ENCODE data around the gene KCTD8. TPM values are rescaled to one million over a fixed set of nuclear protein-coding genes. Genes with fewer than 3 reads are reported as not detected.

Gene KCTD8
- total RNA-seq, 4 donors from 2014 or later, result 0.66 to 2.4 (median 1.5) TPM

DNA sequence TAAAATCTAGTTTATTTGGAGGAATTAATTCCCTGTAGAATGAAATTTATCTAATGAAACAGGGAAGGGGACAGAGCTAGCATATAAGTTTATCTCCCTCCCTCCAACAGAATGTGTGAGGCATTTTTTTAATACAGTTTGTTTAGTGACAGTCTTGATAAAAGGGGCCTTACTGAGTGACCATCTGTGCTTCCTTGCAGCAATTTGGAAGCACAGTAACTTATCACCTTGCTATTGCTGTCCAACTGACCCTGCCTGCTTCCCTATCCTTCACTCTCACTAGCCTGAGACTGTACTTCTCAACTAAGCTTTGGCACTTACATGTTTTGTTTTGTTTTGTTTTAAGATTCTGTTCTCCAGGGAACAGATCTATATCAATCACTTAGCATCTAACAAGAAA lies 31.1 kb upstream of the KCTD8 start:
- DNase-seq (ENCODE audit: extremely low spot score), result no peak
- H3K27me3 ChIP-seq, result no peaks in the 10 kb centered on the region
- no peak overlapping the region for H3K27ac ChIP-seq (replicated peaks in 1 of 4)
- peaks cover 0 to 5% (median 0%) of the 10 kb centered on the region in 4 donors for H3K9me3 ChIP-seq
- H3K4me1 ChIP-seq, result no peaks in the 10 kb centered on the region
- H3K36me3 ChIP-seq, result no peaks in the 10 kb centered on the region
- no peak overlapping the region for H3K4me3 ChIP-seq
- TF ChIP-seq, protein P1, sequence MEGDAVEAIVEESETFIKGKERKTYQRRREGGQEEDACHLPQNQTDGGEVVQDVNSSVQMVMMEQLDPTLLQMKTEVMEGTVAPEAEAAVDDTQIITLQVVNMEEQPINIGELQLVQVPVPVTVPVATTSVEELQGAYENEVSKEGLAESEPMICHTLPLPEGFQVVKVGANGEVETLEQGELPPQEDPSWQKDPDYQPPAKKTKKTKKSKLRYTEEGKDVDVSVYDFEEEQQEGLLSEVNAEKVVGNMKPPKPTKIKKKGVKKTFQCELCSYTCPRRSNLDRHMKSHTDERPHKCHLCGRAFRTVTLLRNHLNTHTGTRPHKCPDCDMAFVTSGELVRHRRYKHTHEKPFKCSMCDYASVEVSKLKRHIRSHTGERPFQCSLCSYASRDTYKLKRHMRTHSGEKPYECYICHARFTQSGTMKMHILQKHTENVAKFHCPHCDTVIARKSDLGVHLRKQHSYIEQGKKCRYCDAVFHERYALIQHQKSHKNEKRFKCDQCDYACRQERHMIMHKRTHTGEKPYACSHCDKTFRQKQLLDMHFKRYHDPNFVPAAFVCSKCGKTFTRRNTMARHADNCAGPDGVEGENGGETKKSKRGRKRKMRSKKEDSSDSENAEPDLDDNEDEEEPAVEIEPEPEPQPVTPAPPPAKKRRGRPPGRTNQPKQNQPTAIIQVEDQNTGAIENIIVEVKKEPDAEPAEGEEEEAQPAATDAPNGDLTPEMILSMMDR (IDR thresholded peaks at IDR 0.05), result no peak
- TF ChIP-seq POLR2AphosphoS5 (IDR thresholded peaks at IDR 0.05) (no peak), POLR2A (IDR thresholded peaks at IDR 0.05; ENCODE audit: low read depth) (no peak), EP300 (IDR thresholded peaks at IDR 0.05) (no peak)
- intact Hi-C loops (cut with DNase I), result no loop called here

DNA sequence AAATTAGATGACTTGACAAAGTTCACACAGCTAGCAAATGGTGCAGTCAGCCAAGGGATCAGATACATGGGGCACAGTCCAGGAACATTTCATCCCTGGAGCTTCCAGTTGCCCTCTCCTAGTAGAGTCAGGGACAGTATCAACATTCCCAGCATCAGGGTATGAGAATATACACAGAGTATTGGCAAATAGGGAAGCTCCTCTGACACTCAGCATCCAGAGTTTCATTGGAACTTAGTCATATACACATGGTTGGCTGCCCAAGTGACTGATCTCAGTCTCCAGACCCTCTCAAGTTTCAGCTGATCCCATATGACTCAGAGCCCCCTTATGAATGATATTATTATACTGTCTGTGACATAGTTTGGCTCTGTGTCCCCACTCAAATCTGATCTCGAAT lies 13.7 kb upstream of the KCTD8 start:
- H3K4me1 ChIP-seq, result no peaks in the 10 kb centered on the region
- whole genome bisulfite sequencing, result 77% methylated on average over 1 of the region's 1 CpG
- no peaks in the 10 kb centered on the region for H3K27me3 ChIP-seq
- no peak overlapping the region for H3K27ac ChIP-seq (replicated peaks in 1 of 4)
- H3K9me3 ChIP-seq, result peaks cover 0 to 4% (median 0%) of the 10 kb centered on the region in 4 donors
- no peaks in the 10 kb centered on the region for H3K36me3 ChIP-seq
- intact Hi-C loops (cut with DNase I), result no loop called here
- H3K4me3 ChIP-seq, result no peak overlapping the region
- no peak for DNase-seq (ENCODE audit: extremely low spot score)
- TF ChIP-seq POLR2A (IDR thresholded peaks at IDR 0.05; ENCODE audit: low read depth) (no peak), EP300 (IDR thresholded peaks at IDR 0.05) (no peak), POLR2AphosphoS5 (IDR thresholded peaks at IDR 0.05) (no peak)
- TF ChIP-seq, protein P1 (IDR thresholded peaks at IDR 0.05), result no peak

DNA sequence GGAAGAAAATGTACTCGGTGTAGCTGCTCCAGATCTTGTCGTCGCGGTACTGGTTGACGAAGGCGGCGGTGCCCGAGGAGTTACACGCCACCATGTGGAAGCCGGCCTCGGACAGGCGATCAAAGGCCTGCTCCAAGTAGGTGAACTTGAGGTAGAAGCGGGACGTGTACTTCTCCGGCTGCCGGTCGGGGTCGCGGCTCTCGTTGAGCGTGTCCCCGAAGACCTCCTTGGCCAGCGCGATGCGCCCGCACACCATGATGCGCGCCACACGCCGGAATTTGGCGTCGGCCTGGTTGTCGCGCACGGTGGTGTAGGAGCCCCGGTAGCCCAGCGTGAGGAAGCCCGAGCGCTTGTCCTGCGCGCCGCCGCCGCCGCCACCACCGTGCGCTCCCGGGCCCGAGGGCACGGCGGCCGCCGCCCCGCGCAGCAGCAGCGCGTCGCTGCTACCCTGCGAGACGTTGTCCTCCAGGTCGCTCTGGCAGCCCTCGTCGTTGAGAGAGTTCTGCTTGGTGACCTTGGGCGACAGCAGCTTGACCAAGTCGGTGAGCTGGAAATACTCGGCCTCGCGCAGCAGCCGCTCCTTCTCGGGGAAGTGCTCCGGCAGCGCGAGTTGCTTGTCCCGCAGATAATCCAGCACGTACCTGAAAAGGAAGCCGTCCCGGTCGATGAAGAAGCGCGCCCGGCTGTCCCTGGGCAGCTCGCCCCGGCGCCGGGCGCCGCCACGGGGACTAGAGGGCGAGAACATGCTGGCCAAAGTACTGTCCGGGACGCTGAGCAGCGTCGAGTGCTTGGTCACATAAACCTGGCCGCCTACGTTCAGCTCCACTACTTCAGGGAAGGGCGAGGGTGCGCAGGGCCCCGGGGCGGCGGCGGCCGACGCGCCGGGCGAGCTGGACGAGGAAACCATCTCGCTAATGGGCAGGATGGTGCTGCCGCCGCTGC lies 775 bp downstream of the KCTD8 start:
- Histone ChIP-seq H3K27ac (replicated peaks in 1 of 4) (peak overlapping the region; percentile 87 to 94 (median 89)), H3K27me3 (peaks cover 0 to 30% (median 2%) of the 10 kb centered on the region in 4 donors), H3K36me3 (no peaks in the 10 kb centered on the region), H3K4me3 (peak overlapping the region; percentile 65 to 75 (median 71)), H3K4me1 (peaks cover 16 to 42% (median 39%) of the 10 kb centered on the region in 4 donors), H3K9me3 (no peaks in the 10 kb centered on the region)
- WGBS, result 2% methylated on average over 10 of the region's 110 CpGs
- no peak for DNase-seq (ENCODE audit: extremely low spot score)
- TF ChIP-seq POLR2AphosphoS5 (IDR thresholded peaks at IDR 0.05) (no peak), POLR2A (IDR thresholded peaks at IDR 0.05; ENCODE audit: low read depth) (no peak), EP300 (IDR thresholded peaks at IDR 0.05) (no peak)
- TF ChIP-seq, protein P1 (IDR thresholded peaks at IDR 0.05), result no peak
- intact Hi-C loops (cut with DNase I), result loop anchor here (5.0 to 10.0 kb wide), 2 partner anchors 47 to 229 kb away; partner anchors contain the start of gene GUF1

DNA sequence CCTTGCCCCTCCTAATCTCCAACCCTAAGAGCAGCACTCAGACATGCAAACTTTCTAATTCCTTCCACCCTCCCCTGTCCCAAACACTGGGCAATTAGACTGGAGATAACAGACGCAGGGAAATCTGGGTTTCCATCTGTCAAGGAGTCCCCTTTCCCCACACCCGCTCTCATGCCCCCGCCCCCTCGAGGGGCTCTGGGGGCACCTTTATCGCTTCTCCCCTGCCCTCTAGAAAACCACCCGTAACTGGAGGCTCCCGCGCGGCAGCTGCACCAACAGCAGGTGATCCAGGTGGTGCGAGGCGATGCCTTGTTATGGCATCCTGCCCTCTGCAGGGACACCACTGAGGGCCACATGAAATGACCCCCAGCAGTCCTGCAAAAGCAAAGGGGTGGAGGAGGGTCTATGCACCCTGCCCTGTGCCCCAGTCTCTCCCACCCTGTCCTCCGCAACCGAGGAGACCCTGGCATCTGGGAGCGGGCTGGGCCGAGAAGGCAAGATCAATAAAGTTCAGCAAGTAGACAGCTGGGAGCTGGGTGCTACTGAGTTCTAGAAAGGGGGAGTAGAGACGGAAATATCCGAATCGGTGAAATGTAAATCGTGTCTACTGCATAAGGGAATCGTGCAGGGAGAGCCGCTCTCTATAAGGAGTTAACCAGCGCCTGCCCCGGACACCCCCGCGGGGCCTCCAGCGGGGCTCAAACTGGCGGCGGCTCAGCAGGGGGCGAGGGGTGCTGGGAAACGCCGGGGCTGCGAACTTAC lies 1.6 kb downstream of the KCTD8 start:
- TF ChIP-seq POLR2A (IDR thresholded peaks at IDR 0.05; ENCODE audit: low read depth) (no peak), POLR2AphosphoS5 (IDR thresholded peaks at IDR 0.05) (no peak), EP300 (IDR thresholded peaks at IDR 0.05) (no peak)
- TF ChIP-seq, protein P1 (IDR thresholded peaks at IDR 0.05), result no peak
- Histone ChIP-seq H3K27ac (replicated peaks in 1 of 4) (peak overlapping the region; percentile 87 to 94 (median 89)), H3K27me3 (peaks cover 0 to 30% (median 2%) of the 10 kb centered on the region in 4 donors), H3K4me1 (peaks cover 16 to 42% (median 39%) of the 10 kb centered on the region in 4 donors), H3K36me3 (no peaks in the 10 kb centered on the region), H3K9me3 (no peaks in the 10 kb centered on the region), H3K4me3 (peak overlapping the region; percentile 65 to 75 (median 71))
- under 1% methylated on average over 25 of the region's 32 CpGs for WGBS
- intact Hi-C loops (cut with DNase I), result loop anchor here (5.0 to 10.0 kb wide), 2 partner anchors 48 to 230 kb away; partner anchors contain the start of gene GUF1
- DNase-seq (ENCODE audit: extremely low spot score), result no peak
